HG02798 (cell line): Measurements from ENCODE around the gene AHI1.

ENCODE experiments used
- ATAC-seq: cut with Tn5 transposase; IDR thresholded peaks from one replicate; pipeline ENCODE4 v1.9.1; 2021; ENCODE audit warnings: mild to moderate bottlenecking; ENCODE audit not compliant: unreplicated experiment, poor library complexity

AHI1 gene

DNA sequence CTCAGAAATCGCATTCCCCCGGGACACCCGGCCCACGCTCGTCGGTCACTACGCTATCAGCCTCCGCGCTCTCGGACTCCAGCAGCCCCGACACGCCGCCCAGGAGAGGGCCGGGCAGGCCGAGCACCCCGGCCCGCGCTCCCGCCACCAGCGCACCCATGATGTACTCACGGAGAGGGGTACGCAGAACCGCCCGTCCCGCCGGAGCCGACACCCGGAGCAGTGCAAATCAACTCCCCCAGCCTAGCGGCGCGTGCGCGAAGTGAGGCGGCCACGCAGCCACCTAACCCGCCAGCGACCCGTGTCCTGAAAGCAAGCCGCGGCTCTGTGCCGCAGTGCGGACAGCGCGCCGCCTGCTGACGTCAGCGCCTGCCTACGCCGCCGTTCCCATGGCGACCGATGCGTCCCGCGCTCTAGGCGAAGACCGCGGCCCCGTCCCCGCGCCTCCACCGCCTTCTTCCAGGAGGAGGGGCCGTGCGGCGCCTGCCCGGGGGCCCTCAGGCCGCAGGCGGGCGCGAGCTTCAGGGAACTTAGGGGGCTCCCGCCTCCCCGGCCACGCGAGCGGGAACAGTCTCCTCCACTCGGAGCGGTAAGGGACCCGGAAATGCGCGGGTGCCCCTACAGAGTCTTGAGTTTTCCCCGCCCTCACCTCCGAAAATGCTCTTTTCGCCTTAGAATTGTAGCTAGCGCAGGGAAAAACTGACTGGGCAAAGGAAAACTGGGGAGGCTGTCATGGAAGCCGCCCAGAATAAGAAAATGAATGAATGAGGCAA, at the start of gene AHI1:
AHI1 (minus strand) TSS at position 329 of the 773 bp plus-strand sequence. CDS start 5,503 bp downstream, outside the sequence.
- peak; percentile 97 for ATAC-seq

DNA sequence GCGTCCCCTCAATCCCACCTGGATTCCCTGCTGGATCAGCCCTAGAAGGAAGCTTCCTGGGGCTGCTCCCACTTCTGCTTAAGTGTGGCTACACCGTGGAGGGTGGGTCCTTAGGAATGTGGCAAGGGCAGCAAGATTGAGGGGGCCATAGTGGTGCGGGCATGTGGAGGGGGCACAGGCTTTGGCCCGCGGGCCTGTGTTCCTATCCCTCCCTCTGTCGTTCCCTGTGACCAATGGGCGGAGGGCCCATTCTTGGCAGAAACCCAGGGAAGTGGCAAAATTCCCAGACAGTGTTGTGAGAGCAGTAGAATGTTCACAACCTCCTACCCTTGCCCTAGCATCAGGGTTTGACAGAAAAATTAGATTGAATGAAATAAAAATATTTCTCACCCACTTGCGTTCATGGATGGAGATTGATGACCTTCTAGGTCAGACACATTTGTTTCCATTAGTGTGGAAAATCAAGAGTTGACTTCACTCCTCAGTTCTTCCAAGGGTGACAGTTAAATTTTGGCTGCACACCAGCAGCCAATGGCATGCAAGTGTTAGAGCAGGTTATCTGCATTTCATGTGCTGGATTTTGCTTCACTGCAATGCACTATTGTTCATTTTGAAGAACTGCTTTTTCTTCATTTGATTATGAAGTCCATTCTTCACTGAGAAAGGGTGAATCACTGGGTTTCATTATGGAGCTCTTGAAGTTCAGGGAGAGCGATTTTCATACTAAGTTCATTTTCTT, 49.3 kb upstream of the AHI1 start:
- ATAC-seq, result no peak

DNA sequence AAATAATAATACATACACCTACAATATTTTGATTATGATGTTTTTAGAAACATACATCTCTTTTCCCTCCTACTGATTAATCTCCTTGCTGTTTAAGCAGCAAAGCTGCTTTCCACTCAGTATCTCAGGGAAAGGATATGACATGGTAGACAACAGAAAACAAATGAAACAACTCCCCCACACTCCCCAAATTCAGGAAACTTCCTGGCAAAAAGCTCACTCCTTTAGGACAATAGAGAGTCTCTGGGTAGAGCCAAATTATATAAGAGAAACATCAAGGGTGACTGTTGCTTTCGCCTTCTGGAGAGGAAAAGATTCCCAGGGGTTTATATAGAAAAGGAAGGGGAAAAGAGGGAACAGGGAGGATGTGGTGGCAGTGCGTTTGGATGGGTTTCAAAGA, 48.7 kb upstream of the AHI1 start:
- no peak for ATAC-seq

DNA sequence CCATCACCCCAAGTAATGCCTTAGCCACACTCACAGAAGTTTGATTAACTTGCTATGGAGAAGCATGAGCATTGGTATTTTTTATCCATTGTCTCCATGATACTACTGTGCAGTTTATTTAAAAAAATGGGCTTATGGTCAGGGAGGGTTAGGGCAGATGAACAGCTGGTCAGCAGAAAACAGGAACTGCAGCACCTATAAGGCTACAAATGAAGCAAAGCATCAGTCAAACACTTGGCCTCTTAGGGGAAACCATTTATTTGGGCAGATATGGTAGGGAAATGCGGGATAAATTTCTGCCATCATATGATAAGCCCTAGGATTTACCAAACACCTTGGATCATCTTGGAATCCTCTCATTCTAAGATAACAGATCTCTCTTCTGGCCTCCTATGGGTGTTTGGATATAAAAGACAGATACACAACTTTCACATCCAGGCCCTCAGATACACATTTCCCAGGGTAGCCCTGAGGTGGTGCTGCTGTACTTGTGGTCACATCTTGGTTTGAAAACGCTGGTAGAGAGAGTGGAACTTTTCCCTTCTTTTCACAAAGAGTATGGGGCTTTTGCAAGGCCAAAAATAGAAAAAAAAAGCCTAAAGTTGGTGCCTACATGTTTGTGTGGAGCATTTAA, 42.8 kb upstream of the AHI1 start:
- ATAC-seq, result no peak

DNA sequence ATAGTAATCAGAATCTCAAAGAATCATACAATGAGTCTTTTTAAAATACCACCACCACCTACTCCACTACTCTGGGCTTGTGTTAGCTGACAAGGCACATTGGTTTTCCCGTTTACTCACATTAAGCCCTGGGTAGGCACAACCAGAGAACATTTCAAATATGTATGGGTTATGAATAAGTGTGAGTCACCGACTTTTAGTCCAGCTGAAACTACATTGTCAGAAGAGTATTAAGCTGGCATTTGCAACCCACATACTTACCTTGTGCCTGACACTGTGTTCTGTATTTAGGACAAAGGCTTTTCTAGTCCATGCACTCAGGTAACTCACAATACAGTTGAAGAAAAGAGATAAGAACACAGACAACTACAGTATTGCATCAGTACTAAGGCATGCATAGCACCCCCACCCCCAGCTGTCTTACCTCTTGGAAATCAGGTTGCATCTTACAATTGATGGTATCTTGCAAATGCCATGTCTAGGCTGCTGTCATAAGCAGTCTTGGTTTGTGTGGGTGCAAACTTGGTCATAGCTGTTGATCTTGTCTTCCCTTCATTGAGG, 40.3 kb upstream of the AHI1 start:
- no peak for ATAC-seq

DNA sequence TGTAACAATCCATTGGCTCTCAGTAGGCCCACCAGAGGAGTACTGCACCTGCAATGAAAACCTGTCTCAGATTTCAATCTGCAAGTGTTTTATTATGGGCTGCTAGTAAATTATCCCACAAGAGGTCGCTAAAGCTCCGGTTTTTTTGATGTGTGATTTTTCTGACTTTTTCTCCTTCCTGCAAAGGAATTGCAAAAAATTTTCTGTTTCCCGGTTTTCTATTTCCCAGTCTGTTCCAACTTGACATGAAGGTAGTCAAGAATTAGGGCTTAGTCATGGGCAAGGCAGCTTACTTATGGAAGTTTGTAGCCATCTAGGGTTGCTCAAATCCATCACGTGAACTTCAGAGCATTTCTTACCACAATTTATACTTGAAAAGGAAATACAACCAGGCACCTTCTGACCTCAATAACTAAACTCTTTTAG, 38.5 kb upstream of the AHI1 start:
- no peak for ATAC-seq

DNA sequence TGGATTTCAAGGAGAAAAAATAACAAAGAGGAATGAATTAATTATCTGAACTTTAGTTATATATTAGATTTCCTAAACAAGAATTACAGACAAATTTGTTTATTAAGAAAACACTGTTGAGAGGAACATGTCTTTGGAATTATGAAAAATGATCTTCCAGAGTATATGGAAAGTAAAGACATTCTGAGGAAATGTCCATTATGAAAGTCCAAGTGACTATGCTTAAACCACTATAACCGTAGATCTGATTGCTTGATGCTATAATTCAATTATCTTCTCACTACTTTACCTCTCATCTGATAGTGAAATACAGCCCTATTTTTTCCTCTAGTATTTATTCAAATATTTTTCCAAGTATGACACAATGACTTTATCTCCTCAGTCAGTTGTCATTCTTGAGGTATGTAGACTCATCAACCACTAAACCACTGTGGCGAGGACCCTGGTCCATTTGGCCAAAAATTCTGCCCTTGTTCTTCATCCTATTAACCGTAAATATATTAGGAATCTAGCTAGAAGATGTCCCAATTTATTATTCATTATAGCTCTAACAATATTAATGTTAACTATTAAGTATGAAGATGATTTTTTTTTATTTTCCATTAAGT, 37.3 kb upstream of the AHI1 start:
- ATAC-seq, result no peak

DNA sequence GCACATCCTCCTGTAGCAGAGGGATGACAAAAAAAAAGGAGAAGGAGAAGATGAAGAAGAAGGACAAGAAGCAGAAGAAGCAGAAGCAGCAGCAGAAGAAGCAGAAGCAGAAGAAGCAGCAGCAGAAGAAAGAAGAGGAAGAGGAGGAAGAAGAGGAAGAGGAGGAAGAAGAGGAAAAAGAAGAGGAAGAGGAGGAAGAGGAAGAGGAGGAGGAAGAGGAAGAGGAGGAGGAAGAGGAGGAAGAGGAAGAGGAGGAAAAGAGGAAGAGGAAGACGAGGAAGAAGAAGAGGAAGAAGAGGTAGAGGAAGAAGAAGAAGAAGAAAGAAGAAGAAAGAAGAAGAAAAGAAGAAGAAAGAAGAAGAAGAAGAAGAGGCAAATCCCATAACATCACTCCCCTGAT, 35.0 kb upstream of the AHI1 start:
- ATAC-seq, result no peak

DNA sequence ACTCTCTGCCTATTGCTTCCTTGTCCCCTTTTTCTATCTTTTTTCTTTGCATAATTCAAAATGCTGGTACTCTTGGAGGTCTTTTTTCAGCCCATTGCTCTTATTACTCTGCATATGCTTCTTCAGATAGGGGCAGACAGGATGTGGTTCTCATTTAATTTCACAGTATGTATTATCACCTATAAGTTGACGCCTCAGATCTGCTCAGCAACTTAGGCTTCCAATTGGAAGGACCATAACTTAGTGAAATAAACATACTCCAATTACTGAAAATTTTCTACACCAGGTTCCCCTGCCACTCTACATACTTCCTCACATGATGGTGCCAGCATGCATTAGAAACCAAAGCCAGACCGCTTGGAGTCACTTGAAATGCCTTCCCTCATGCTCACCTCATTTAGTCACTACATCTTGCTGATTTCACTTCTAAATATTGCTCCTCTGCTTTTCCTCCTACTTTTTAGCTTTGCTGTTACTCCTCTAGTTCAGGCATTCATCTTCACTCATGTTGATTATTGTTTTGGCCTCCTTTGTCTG, 34.5 kb upstream of the AHI1 start:
- no peak for ATAC-seq

DNA sequence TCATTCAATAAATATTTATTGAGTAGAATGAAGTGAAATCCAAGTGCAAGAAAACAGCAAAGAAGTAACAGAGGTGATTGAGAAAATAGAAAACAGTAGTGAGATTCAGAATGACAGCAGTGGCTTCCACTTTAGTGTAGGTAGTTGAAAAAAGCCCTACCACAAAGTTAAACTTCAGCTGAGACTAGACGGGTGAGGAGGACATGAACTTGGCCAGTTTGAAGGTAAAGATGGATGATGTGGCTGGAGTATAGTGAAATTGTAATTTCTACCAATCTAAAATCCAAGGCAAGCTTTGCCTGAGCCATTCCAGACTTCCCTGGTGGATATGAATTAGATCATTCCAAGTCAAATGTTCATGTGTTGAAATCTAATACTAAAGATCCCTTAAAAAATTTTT, 32.6 kb upstream of the AHI1 start:
- ATAC-seq, result no peak

DNA sequence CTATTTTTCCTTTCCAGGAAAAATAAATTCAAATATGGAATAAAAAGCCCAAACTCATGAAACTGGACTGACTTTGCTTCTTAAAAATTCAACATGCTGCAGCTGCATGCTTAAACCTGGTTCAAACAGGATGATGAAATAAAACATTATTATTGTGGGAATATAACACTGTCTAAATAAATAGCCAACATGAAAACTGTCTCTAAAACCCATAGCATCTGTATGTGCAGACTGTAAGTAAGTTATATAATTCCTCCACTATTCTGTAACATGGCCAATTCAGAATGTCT, 30.4 kb upstream of the AHI1 start:
- no peak for ATAC-seq

DNA sequence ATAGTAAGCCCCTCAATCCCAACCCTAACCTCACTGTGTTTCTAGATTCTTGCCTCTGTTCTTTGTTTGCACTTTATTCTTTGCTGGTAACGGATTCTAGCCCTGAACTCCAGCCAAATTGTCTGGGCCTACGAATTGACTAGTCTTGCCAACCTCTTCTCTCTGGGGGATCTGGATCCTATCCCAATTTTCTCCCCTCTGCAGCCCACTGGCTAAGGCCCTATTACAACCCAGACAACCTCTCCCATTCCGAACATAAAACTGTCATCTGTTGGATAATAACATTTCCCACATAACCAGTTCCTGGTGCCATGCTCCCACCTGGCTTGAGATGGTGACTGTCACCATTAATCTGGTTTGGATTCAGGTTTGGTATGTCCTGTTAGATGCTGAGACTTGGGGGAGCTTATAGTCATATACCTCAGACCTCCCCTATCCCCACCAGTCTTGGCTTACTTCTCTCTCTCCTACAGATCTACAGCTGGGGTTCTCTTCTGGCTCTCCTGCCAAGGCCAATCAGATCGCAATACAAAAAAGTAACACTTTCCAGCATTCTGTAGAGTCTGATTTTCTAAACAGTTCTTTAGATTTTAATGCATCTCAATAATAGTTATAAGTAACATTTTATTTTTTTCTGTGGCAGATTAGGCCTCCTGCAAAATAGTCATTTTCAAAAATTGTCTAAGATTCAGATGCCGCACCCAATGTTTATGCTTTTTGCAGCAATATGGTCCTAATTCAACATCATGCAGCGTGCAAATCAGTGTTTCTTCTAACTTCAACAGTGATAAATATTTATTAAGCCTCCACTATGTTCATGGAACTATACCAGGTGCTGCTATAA, 29.8 kb upstream of the AHI1 start:
- no peak for ATAC-seq

DNA sequence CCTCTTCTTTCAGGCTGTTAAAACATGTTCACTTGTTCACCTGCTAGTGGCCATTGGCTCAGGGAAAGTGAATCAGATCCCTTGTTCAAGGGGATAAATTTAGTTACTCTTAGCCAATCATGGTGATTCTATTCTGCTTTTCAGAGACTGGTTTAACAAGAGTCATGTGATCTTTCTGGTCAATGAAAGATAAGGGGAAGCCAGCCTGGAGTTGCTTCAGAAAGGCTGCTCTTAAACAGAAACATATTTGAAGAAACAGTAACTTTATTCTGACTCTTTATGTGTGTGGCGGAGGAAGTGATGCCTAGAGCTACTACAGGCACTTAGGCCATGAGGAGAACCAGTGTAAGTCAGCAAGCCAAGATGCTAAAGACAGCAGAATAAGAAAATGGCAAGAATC, 28.1 kb upstream of the AHI1 start:
- ATAC-seq, result no peak

DNA sequence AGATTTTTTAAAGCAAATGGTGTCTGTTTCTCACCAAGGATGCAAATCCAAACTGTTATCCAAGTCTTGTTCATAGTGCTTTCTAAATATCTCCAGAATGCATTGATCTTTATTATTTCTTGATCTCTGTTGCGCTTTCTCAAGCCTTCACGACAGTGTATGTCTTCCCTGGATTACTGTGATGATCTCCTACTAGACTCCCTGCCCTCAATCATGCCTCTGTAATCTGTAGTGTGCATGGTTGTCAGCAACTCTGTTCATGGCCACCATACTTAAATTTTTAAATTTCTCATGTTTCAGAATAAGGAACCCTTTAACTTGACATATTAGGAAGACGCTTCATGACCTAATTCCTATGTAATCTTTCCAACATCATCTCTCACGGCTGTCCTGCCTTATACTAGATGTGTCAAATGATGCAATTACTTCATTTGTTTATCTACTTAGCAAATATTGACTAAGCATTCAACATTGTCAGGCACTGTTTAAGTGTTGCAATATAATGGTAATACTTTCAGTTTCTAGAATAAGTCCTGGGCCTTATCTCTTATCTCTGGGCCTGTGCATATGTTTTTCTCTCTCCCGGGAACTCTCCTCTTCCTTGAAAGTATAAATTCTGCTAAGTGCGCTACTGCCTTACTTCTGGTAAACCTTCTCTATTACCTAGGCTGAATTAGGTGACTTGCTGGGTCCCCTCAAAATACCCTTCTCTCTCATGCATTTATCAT, 25.6 kb upstream of the AHI1 start:
- no peak for ATAC-seq

DNA sequence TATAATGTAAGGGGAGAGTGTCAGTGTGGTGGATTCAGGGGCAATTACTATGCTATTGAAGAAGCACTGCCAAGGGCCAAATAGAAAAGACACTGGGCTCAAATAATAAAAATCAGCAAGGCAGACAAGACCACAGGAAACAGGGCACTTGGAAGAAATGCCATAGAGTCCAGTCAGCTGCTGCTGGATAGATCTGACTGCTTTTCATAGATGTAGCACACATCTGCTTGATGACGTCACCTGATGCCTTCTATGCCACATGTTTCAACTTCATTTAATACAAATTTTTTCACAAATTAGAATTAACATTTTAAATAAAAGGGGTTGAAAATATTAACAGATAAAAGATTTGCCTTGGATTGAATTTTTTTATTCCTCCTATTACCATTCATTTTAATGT, 23.9 kb upstream of the AHI1 start:
- ATAC-seq, result no peak

DNA sequence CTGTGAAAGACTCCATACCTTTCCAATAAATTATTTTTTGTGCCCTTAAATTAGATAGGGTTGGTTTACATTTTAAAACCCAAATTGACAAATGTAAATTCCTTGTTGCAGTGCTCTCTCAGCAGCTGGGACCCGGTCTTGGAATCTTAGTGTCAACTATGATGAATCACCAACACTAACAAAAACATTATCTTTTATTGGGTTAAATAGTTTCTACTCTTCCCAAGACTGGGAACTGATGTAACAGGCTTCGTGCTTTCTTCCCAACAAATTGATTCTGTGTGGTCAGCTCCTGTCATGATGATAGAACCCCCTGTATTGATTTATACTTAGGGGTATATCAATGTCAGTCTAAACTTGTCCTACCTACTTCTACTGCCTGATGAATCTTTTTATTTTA, 23.2 kb upstream of the AHI1 start:
- ATAC-seq, result no peak

DNA sequence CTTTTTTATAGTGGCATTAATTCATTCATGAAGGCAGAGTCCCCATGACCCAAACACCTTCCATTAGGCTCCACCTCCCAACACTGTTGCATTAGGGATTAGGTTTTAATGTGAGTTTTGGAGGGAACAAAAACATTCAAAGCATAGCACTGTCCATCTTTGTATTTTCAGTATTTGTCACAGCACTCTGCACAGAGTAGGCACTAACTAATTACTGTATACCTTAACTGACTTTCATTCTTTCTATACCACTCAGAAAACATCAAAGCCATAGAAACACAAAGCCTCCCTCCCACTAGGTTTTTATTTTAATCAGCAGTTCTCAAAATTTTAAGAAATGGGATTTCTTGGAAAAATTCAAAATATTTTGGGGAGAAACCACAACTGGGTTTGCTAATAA, 21.8 kb upstream of the AHI1 start:
- no peak for ATAC-seq

DNA sequence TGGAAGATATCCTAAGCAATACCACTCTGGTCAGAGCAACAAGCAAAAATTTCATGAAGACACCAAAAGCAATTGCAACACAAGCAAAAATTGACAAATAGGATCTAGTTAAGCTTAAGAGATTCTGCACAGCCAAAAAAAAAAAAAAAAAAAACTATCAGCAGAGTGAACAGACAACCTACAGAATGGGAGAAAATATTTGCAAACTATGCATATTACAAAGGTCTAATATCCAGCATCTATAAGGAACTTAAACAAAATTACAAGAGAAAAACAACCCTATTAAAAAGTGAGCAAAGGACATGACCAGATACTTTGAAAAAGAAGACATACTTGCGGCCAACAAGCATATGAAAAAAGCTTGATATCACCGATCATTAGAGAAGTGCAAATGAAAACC, 20.0 kb upstream of the AHI1 start:
- ATAC-seq, result no peak

DNA sequence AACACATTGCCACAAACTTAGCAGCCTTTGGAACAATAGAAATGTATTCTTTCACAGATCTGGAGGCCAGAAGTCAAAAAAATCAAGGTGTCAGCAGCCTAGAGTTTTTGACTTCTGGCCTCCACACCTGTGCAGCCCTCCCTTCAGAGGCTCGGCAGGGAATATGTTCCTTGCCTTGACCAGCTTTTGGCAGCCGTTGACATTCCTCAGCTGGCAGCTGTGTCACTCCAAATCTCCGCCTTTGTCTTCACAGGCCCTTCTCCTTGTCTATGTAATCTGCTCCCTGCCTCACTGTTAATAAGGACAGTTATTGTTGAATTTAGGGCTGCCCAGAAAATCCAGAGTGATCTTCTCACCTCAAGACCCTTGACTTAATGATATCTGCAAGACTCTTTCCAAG, 17.2 kb upstream of the AHI1 start:
- ATAC-seq, result no peak
